Motor neuron (in vitro differentiated cells): ENCODE measurements around the gene MRPL52. TPM values are rescaled to one million over a fixed set of nuclear protein-coding genes. Genes with fewer than 3 reads are reported as not detected.
A peak's percentile ranks its signal among the peaks of the same experiment; 100 is the strongest.
"Not testable (repeated sequence)": the region's sequence is repeated elsewhere in the genome, so short reads cannot be mapped to it uniquely, and the experiment has no call there.

Experiments used
- ATAC-seq, 8 experiments: fragments of 200-7000 bp; cut with Tn5 transposase; replicated peaks in 6 of 8; 2 replicates each; pipeline ENCODE4 v1.8.0; 2021; ENCODE audit warnings: mild to moderate bottlenecking in 8 of 8, moderate library complexity in 8 of 8
- H3K27ac ChIP-seq, 2 donors: fragments of 250-450 bp; sonication (Bioruptor Pico); 2 replicates each; pipeline ENCODE4 v1.9.0; 2021; ENCODE audit warnings: antibody characterized with exemption in 2 of 2, mild to moderate bottlenecking in 2 of 2, moderate library complexity in 1 of 2
- H3K4me1 ChIP-seq, 2 donors: fragments of 250-450 bp; sonication (Bioruptor Pico); replicated peaks in 1 of 2; 2 replicates each; pipeline ENCODE4 v1.6.1; 2021; ENCODE audit warnings: antibody characterized with exemption in 2 of 2, mild to moderate bottlenecking in 2 of 2, moderate library complexity in 1 of 2
- H3K4me3 ChIP-seq, 5 donors: fragments of 250-450 bp; sonication (Bioruptor Pico); 2 replicates each; pipeline ENCODE4 v1.9.0; 2021; ENCODE audit warnings: antibody characterized with exemption in 5 of 5, mild to moderate bottlenecking in 5 of 5, moderate library complexity in 4 of 5
- WGBS, 10 experiments: fragments of 450-650 bp; shearing (Covaris generic); methylation state at CpG; one replicate each; pipeline ENCODE4 v1.0.0; 2022; 5-methylcytosine and 5-hydroxymethylcytosine counted together
- in situ Hi-C, 9 experiments: fragments of 400-800 bp; cut with MboI; loops; one replicate each; pipeline ENCODE4 v1.15.0; 2021; ENCODE audit warnings: low sequenced_read_pairs in 9 of 9, low pct_unique_long_range_greater_than_20kb in 2 of 9; ENCODE audit not compliant: unreplicated experiment in 9 of 9
- total RNA-seq, 8 experiments: library from RNA; unstranded; fragments of 300-600 nt; gene quantifications; 2 replicates each; pipeline versions ENCODE4 v1.2.3 to v1.2.4, GENCODE V29; 2022

The MRPL52 gene
- 100 to 1,000 TPM in 1 of 8 experiments, 10 to 100 TPM in 7; 60.7 to 112 (median 87.1) TPM for total RNA-seq

DNA sequence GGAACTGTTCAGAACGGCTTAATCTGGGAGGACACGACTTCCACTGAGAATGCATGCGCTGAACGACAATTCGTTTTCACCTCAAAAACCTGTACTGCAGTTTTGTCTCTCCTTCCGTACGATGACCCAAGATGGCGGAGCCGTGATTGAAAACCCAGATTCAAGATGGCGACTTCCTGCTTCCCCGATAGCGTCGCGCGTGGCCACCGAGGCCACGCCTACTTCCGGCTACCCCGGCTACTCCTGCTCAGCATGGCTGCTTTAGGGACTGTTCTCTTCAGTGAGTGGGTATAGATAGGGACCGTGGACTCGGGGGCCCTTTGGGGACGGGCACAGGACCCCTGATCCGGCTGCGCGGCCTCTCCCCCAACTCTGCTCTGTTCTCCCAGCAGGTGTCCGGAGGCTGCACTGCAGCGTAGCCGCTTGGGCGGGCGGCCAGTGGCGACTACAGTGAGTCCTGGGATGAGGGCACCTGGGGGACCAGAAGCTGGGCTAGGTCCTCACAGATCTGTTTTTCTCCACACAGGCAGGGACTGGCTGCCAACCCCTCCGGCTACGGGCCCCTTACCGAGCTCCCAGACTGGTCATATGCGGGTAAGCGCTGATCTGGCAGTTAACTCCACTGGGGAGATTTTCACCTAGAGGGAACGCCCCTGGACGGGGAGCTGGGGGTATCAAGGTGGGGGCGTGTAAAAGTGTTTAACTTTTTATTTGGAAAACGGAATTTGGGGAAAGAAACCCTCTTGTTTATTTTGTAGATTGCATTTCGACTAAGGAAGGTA is at the start of gene MRPL52:
TSS of gene MRPL52 (plus strand) at position 227 of the 782 bp plus-strand sequence. CDS start at position 253, 26 bp downstream.
- in situ Hi-C loops, result loop anchor here in 2 of 9 experiments (25.0 kb wide), 2 partner anchors 268 to 443 kb away; no protein-coding TSS in a partner anchor
- peak within 1 kb of the TSS; percentile 61 to 75 for H3K27ac ChIP-seq
- ATAC-seq, result peak; percentile 81 to 98 (median 97)
- peaks cover 6 to 8% of the 10 kb centered on the region in 2 donors for H3K4me1 ChIP-seq
- H3K4me3 ChIP-seq, result peak within 1 kb of the TSS; percentile 64 to 98 (median 93)
- WGBS, 10 experiments, result 0 to 80% (median 2%) methylated on average over 1 to 18 of the region's 41 CpGs; no CpG with 5 or more reads in 1 of the 10 experiments

DNA sequence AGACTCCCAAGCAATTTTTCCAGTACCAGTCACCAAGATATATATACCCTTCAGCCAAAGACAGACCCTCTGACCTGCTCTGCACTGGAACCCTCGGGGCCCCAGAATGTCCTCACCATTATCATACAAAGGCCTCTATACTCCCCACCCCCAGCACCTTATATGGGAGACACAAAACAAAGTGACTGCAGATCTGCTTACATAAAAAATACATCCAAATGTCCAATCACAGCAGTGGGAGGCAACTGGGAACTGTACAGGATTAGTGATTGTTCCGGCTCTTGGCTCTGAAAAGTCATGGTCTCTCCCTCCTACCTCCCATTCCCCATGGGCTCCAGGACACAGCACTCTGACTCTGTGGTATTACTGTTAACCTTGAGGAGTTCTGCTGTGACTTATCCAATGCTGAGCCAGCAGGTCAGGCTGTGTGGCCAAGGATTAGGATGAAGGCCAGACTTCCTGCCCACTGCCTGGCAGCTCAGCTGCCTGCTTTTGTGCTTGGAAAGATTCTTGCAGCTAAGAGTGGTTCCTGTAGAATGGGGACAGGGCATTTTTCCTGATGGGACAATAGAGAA is 49.5 kb upstream of the MRPL52 start:
- Histone ChIP-seq H3K27ac (no peak overlapping the region), H3K4me3 (no peak overlapping the region), H3K4me1 (no peaks in the 10 kb centered on the region)
- WGBS, 10 experiments, result 33 to 100% (median 60%) methylated on average over 1 to 2 of the region's 2 CpGs; no CpG with 5 or more reads in 5 of the 10 experiments
- in situ Hi-C loops, result no loop called here
- ATAC-seq, result peak in 2 of 8 experiments; percentile 39 to 68

DNA sequence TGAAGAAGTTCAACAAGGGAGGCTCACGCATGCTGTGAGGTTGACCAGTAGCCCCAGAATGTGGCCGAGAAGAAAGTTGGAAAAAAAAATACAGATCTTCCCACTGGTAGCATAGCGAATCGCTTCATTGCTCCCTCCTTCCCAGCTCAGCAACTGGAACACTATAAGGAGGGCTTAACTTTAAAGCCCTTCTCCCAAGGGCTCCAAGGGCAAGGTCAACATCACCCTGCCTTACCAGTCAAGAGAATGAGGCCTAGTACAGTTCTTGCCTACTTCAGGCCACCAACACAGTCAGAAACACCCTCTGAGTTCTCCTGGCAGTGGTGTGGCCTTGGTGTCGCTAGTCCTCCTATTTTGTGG is 48.8 kb upstream of the MRPL52 start:
- H3K4me1 ChIP-seq, result no peaks in the 10 kb centered on the region
- in situ Hi-C loops, result no loop called here
- H3K4me3 ChIP-seq, result no peak overlapping the region
- no peak overlapping the region for H3K27ac ChIP-seq
- ATAC-seq, result no peak
- 87 to 100% (median 100%) methylated on average over 1 to 4 of the region's 5 CpGs; no CpG with 5 or more reads in 2 of the 10 experiments for WGBS, 10 experiments

DNA sequence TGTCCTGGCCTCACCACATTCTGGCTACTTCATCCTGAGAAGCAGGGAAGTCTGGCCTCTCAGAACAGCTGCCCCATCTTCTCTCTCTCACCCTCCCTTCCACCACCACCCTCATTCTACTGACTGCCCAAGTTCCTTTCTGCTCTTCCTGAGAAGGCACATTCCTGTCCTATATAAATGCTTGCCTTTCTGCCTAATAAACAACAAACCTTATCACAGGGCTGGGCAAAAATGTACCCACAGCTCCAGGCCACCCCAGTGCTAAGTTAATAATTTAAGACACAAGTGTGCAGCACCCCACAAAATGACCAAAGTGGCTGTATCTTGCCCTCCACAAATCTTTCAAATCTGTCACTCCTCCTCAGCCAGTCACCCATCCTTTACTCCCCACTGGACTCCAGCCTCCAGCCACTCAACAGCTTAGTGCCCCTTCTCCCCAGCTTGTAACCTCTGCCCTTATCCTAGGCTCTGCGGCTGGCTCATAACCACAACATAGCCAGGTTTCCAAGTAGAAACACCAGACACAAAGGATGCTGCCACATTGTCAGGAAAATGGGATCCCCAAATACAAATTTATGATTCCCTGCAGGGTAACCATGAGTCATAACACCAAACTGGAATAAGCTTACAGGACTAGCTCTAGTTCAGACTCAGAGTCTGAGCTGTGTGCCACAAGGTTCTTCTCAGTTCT is 48.2 kb upstream of the MRPL52 start:
- H3K4me1 ChIP-seq, result no peaks in the 10 kb centered on the region
- peak in 1 of 8 experiments; percentile 33 for ATAC-seq
- 0 to 40% (median 0%) methylated on average over 1 of the region's 1 CpG; no CpG with 5 or more reads in 4 of the 10 experiments for WGBS, 10 experiments
- H3K4me3 ChIP-seq, result no peak overlapping the region
- in situ Hi-C loops, result no loop called here
- H3K27ac ChIP-seq, result no peak overlapping the region

DNA sequence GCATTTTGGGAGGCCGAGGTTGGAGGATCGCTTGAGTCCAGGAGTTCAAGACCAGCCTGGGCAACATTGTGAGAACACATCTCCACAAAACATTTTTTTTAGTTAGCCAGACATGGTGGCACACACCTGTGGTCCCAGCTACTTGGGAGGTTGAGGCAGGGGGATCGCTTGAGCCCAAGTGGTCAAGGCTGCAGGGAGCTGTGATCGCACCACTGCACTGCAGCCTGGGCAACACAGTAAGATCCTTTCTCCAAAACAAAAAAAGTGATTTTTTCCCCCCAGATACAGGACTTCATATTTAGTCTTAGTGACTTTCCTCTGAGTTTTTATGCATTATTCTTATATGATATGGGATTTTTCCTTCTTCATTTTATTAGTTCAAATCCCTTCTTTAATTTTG is 43.0 kb upstream of the MRPL52 start:
- 60 to 100% (median 66%) methylated on average over 2 of the region's 4 CpGs; no CpG with 5 or more reads in 7 of the 10 experiments for WGBS, 10 experiments
- Histone ChIP-seq H3K4me1 (no peaks in the 10 kb centered on the region), H3K4me3 (no peak overlapping the region), H3K27ac (no peak overlapping the region)
- in situ Hi-C loops, result no loop called here
- no peak for ATAC-seq

- H3K4me1 ChIP-seq, result no peaks in the 10 kb centered on the region
- no peak overlapping the region for H3K4me3 ChIP-seq
- peak; percentile 24 to 100 (median 94) for ATAC-seq
- WGBS, 10 experiments, result 10 to 89% (median 52%) methylated on average over 2 to 3 of the region's 3 CpGs; no CpG with 5 or more reads in 1 of the 10 experiments
- in situ Hi-C loops, result no loop called here
- no peak overlapping the region for H3K27ac ChIP-seq
These were observed 38.4 kb upstream of the MRPL52 start for GRCh38 chr14:22791301-22791700.

DNA sequence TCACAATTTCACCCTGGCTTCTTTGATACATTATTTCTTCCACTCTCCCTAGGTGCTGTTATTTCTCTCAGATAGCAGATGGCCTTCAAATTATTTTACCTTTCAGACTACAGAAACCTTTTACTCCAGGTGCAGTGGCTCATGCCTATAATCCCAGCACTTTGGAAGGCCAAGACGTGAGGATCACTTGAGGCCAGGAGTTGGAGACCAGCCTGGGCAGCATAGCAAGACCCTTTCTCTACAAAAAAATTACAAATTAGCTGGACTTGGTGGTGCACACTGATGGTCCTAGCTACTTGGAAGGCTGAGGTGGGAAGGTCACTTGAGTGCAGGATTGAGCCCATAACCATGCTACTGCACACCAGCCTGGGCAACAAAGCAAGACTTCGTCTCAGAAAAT is 37.5 kb upstream of the MRPL52 start:
- in situ Hi-C loops, result no loop called here

GRCh38 chr14:22793550-22793949 is 36.1 kb upstream of the MRPL52 start:
- 38 to 87% (median 69%) methylated on average over 1 to 4 of the region's 5 CpGs; no CpG with 5 or more reads in 4 of the 10 experiments for WGBS, 10 experiments
- H3K4me1 ChIP-seq, H3K27ac ChIP-seq, ATAC-seq, in situ Hi-C loops, H3K4me3 ChIP-seq: not testable (repeated sequence)

More for the DNA sequence above, 37.5 kb upstream of the MRPL52 start:
- Histone ChIP-seq H3K4me3 (no peak overlapping the region), H3K4me1 (no peaks in the 10 kb centered on the region), H3K27ac (no peak overlapping the region)
- 60 to 93% (median 83%) methylated on average over 1 to 2 of the region's 2 CpGs; no CpG with 5 or more reads in 5 of the 10 experiments for WGBS, 10 experiments
- ATAC-seq, result no peak

- Histone ChIP-seq H3K4me3 (no peak overlapping the region), H3K27ac (no peak overlapping the region), H3K4me1 (no peaks in the 10 kb centered on the region)
- no peak for ATAC-seq
- in situ Hi-C loops, result no loop called here
- WGBS, 10 experiments, result 40 to 100% (median 73%) methylated on average over 1 to 5 of the region's 5 CpGs; no CpG with 5 or more reads in 4 of the 10 experiments
These were observed 35.7 kb upstream of the MRPL52 start for GRCh38 chr14:22793976-22794375.

DNA sequence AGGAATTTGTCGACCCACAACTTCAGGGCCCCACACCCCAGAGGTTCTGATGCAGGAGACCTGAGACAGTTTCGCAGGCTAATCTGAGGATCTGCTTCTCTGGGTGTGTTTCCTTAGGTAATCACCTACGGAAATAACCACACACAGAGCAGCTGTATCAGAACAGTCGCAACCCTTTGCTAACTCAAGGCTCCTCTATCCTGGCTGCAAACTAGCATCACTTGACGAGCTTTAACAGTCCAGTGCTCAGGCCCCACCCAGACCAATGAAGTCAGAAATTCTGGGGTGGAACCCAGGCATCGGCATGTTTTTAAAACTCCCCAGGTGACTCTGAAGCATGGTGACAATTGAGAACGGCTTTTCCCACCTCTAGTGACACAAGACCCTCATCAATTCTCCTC is 35.1 kb upstream of the MRPL52 start:
- in situ Hi-C loops, result no loop called here
- Histone ChIP-seq H3K4me1 (no peaks in the 10 kb centered on the region), H3K27ac (no peak overlapping the region), H3K4me3 (no peak overlapping the region)
- WGBS, 10 experiments, result 20 to 100% (median 92%) methylated on average over 1 to 7 of the region's 7 CpGs; no CpG with 5 or more reads in 1 of the 10 experiments
- ATAC-seq, result no peak

DNA sequence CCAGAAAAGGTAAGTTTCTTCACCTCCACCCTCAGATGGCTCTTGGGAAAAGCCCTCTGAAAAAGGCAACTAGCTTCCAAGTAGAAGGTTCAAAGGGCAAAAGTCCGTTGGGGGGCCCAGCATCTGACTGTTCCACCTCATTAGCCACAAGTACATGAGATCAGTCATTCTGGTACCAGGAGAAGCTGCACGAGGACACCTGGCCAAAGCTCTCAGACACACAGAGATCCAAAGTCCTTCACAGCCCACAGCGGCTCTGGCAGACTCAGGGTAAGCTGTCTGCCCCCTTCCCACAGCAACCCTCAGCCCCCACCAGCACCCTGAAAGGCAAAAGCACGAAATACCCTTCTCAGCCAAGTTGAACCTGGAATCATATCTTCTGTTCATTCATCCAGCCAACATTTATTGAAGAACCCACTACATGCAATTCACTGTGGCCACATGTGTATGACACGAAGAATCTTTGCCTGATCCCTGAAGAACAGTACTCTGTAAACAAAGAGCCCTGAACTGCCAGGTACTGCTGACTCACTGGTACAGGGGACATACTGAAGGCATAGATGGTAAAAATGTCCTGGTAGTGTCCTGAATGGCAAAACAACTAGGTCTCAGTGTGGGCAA is 33.5 kb upstream of the MRPL52 start:
- in situ Hi-C loops, result no loop called here
- no peak for ATAC-seq
- Histone ChIP-seq H3K27ac (no peak overlapping the region), H3K4me3 (no peak overlapping the region), H3K4me1 (no peaks in the 10 kb centered on the region)
- 0 to 100% (median 50%) methylated on average over 1 to 3 of the region's 5 CpGs; no CpG with 5 or more reads in 4 of the 10 experiments for WGBS, 10 experiments

DNA sequence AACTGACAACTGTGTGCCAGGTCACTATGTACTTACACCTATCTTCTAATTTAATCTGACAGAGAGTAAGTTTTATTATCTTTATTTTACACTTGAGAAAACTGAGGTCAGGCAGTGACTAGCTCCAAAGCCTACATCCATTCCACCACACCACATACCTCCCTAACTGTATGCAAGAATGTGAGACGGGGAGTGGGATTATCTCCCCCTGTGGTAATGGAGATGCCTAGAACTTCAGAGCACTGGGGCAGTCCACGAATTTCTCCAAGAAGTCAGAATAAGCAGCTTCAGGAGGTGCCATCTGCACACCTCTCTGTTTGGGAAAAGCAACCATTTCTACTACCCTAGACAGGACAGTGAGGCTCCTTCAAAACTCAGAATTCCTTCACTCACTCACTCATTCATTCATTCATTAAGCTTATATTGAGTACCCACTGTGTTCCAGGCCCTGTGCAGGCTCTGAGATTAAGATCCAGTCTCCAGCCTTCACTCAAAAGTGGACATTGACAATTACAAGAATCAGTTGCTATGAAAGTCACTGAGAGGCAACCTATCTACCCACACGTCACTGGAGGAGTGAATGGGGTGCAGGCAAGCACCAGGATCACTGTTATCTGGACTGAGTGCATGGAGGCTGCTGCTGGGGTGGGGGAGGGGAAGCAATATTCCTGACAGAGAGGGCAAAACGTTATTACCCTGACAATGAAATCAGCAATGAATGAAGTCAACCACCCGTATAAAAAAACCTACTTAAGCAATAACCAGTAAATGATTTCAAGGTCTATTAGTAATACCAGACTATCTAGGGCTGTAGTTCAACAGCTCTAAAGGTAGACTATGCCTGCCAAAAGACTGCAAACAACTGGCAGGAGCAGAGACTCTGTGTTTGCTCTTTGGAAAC is 32.4 kb upstream of the MRPL52 start:
- peak in 4 of 8 experiments; percentile 29 to 77 (median 59) for ATAC-seq
- in situ Hi-C loops, result no loop called here

More for the DNA sequence above, 32.4 kb upstream of the MRPL52 start:
- Histone ChIP-seq H3K4me3 (no peak overlapping the region), H3K27ac (no peak overlapping the region), H3K4me1 (no peaks in the 10 kb centered on the region)
- 12 to 60% (median 26%) methylated on average over 1 to 5 of the region's 5 CpGs; no CpG with 5 or more reads in 2 of the 10 experiments for WGBS, 10 experiments
